HCT116 (cell line): ENCODE measurements around the gene TDRD12. TPM values are rescaled to one million over a fixed set of nuclear protein-coding genes. Genes with fewer than 3 reads are reported as not detected.

Source experiments
- ATAC-seq: fragments of 200-7000 bp; cut with Tn5 transposase; 2 replicates; pipeline ENCODE4 v1.9.1; 2020; ENCODE audit warnings: mild to moderate bottlenecking, moderate library complexity
- BruUV-seq: library from RNA; stranded (reverse); fragments of 400-500 nt; replicated peaks from 2 replicates; lab custom pipeline; 2021; lab: Mats Ljungman, UMichigan
- CTCF ChIA-PET: fragments of 300-600 bp; sonication (Branson Sonifier 250); formaldehyde crosslinking; loops from one replicate; lab custom pipeline; 2021; ENCODE audit warnings: antibody characterized with exemption; lab: Charles Lee
- POLR2A ChIA-PET: fragments of 300-600, 350-600 bp; sonication (Branson Sonifier 250); formaldehyde crosslinking; loops from one replicate; lab custom pipeline; 2021; ENCODE audit warnings: antibody characterized with exemption; lab: Charles Lee
- RAD21 ChIA-PET, 2 experiments: fragments of 300-600 bp; sonication (Branson Sonifier 250); formaldehyde crosslinking; loops; one replicate each; lab custom pipeline; 2023; ENCODE audit warnings: low total read pairs in 2 of 2; ENCODE audit not compliant: uncharacterized antibody in 2 of 2, unreplicated experiment in 2 of 2, low non-redundant PET in 1 of 2; lab: Charles Lee
- DNase-seq: peaks from one replicate; pipeline ENCODE4 v3.0.0-alpha.2; 2010; ENCODE audit warnings: low read depth, low spot score
- H2AFZ ChIP-seq: fragments of 200-600 bp; shearing (Covaris generic), sonication (generic); 2 replicates; pipeline ENCODE4 v1.6.1; 2017; ENCODE audit warnings: low read depth, mixed run types, mixed read lengths, antibody characterized with exemption, low read length; ENCODE audit not compliant: poor library complexity, severe bottlenecking
- H3K27ac ChIP-seq: 2 replicates; pipeline ENCODE4 v1.5.1; 2012; ENCODE audit warnings: low read depth, low read length
- H3K27me3 ChIP-seq: fragments of 200-600 bp; sonication (generic); 2 replicates; pipeline ENCODE4 v1.6.1; 2016; ENCODE audit warnings: mixed run types, low read length, mixed read lengths; ENCODE audit not compliant: insufficient read depth
- H3K36me3 ChIP-seq, 2 experiments: fragments of 200-500 bp in 1 of 2; fragments of 200-600 bp in 1 of 2; sonication (Bioruptor generic) in 1 of 2; sonication (generic) in 1 of 2; 2 replicates each; pipeline versions ENCODE4 v1.5.1 to v1.6.1; 2014 to 2016; ENCODE audit warnings: low read length in 2 of 2, inconsistent platforms in 1 of 2, mixed read lengths in 1 of 2, mixed run types in 1 of 2; ENCODE audit not compliant: insufficient read depth in 2 of 2, control insufficient read depth in 1 of 2
- H3K4me1 ChIP-seq, 2 experiments: fragments of 200-600 bp in 1 of 2; sonication (generic) in 1 of 2; 2 replicates each; pipeline versions ENCODE4 v1.5.1 to v1.6.1; 2012 to 2017; ENCODE audit warnings: low read length in 2 of 2, inconsistent platforms in 1 of 2, mild to moderate bottlenecking in 1 of 2, mixed read lengths in 1 of 2, mixed run types in 1 of 2, moderate library complexity in 1 of 2; ENCODE audit not compliant: insufficient read depth in 2 of 2, control insufficient read depth in 1 of 2
- H3K4me2 ChIP-seq: fragments of 200-600 bp; sonication (generic); 2 replicates; pipeline ENCODE4 v1.6.1; 2017; ENCODE audit warnings: mixed run types, low read length, mixed read lengths
- H3K4me3 ChIP-seq, 2 experiments: fragments of 200-600 bp in 1 of 2; sonication (generic) in 1 of 2; replicated peaks in 1 of 2; 2 replicates each; pipeline ENCODE4 v1.5.1; 2011 to 2016; ENCODE audit warnings: low read length in 2 of 2, control low read depth in 1 of 2, low read depth in 1 of 2, mild to moderate bottlenecking in 1 of 2, mixed read lengths in 1 of 2, mixed run types in 1 of 2
- H3K79me2 ChIP-seq: fragments of 200-600 bp; sonication (generic); 2 replicates; pipeline ENCODE4 v1.6.1; 2017; ENCODE audit warnings: mild to moderate bottlenecking, mixed run types, low read length, moderate library complexity, mixed read lengths; ENCODE audit not compliant: insufficient read depth
- H3K9ac ChIP-seq: fragments of 200-600 bp; sonication (generic); 2 replicates; pipeline ENCODE4 v1.6.1; 2016; ENCODE audit warnings: low read length, mixed read lengths
- H3K9me2 ChIP-seq: fragments of 200-600 bp; sonication (generic), shearing (Covaris generic); 2 replicates; pipeline ENCODE4 v1.6.1; 2017; ENCODE audit warnings: mixed run types, mild to moderate bottlenecking, moderate library complexity; ENCODE audit not compliant: insufficient read depth
- H3K9me3 ChIP-seq, 2 experiments: fragments of 200-500 bp in 1 of 2; fragments of 200-600 bp in 1 of 2; sonication (Bioruptor generic) in 1 of 2; sonication (generic) in 1 of 2; 2 replicates each; pipeline ENCODE4 v1.6.1; 2014 to 2017; ENCODE audit warnings: low read length in 2 of 2, mixed read lengths in 2 of 2, inconsistent platforms in 1 of 2, low read depth in 1 of 2, mild to moderate bottlenecking in 1 of 2, mixed run types in 1 of 2, moderate library complexity in 1 of 2; ENCODE audit not compliant: control insufficient read depth in 1 of 2, insufficient read depth in 1 of 2
- H4K20me1 ChIP-seq: fragments of 200-600 bp; sonication (generic), shearing (Covaris generic); 2 replicates; pipeline ENCODE4 v1.6.1; 2017; ENCODE audit warnings: mixed run types, mild to moderate bottlenecking, moderate library complexity; ENCODE audit not compliant: insufficient read depth
- CBX3 ChIP-seq: IDR thresholded peaks from 2 replicates; pipeline ENCODE4 v1.6.1; 2012; ENCODE audit warnings: low read depth
- CEBPB ChIP-seq: IDR thresholded peaks from 2 replicates; pipeline ENCODE4 v1.6.1; 2012; ENCODE audit warnings: low read depth
- EGR1 ChIP-seq: IDR thresholded peaks from 2 replicates; pipeline ENCODE4 v1.6.1; 2012; ENCODE audit warnings: low read depth
- ELF1 ChIP-seq: IDR thresholded peaks from 2 replicates; pipeline ENCODE4 v1.6.1; 2012; ENCODE audit warnings: low read depth, borderline replicate concordance
- EZH2 ChIP-seq: fragments of 200-600 bp; sonication (generic); IDR thresholded peaks from 2 replicates; pipeline ENCODE4 v1.6.1; 2017; ENCODE audit warnings: antibody characterized with exemption, mixed run types
- FOSL1 ChIP-seq: IDR thresholded peaks from 2 replicates; pipeline ENCODE4 v1.6.1; 2012; ENCODE audit warnings: low read depth
- JUND ChIP-seq: IDR thresholded peaks from 2 replicates; pipeline ENCODE4 v1.6.1; 2012
- POLR2A ChIP-seq: IDR thresholded peaks from 2 replicates; pipeline ENCODE4 v1.7.0; 2011; ENCODE audit warnings: borderline replicate concordance; ENCODE audit not compliant: insufficient read depth, insufficient read length; ENCODE audit errors: extremely low read depth
- TCF7L2 ChIP-seq: IDR thresholded peaks from 2 replicates; pipeline ENCODE4 v1.7.0; 2011; ENCODE audit warnings: borderline replicate concordance, inconsistent platforms; ENCODE audit not compliant: insufficient read depth, insufficient read length; ENCODE audit errors: extremely low read depth
- YY1 ChIP-seq: IDR thresholded peaks from 2 replicates; pipeline ENCODE4 v1.6.1; 2011; ENCODE audit warnings: low read length, low read depth, moderate library complexity, mild to moderate bottlenecking; ENCODE audit not compliant: insufficient replicate concordance; ENCODE audit errors: extremely low read depth
- ZFX ChIP-seq: fragments of 450-650 bp; IDR thresholded peaks from 2 replicates; pipeline ENCODE4 v1.6.1; 2017
- intact Hi-C: fragments of 100-400 bp; cut with micrococcal nuclease; formaldehyde crosslinking; loops from 2 replicates; pipeline ENCODE4 v1.10.0; 2022
- total RNA-seq: library from RNA; stranded (reverse); gene quantifications from one replicate; pipeline ENCODE4 v1.2.1, GENCODE V29; 2021; ENCODE audit not compliant: unreplicated experiment
- TF ChIP-seq, protein P1 (sequence below): IDR thresholded peaks from 2 replicates; pipeline ENCODE4 v1.6.1; 2012; ENCODE audit warnings: low read depth
- TF ChIP-seq, protein P2 (sequence below): IDR thresholded peaks from 2 replicates; pipeline ENCODE4 v1.6.1; 2012
- TF ChIP-seq, protein P3 (sequence below): IDR thresholded peaks from 2 replicates; pipeline ENCODE4 v1.6.1; 2011; ENCODE audit warnings: mild to moderate bottlenecking, low read length, moderate library complexity; ENCODE audit not compliant: insufficient replicate concordance; ENCODE audit errors: extremely low read depth

Gene TDRD12
- total RNA-seq, 1 experiment from 2014 or later, result 0.30 TPM

DNA sequence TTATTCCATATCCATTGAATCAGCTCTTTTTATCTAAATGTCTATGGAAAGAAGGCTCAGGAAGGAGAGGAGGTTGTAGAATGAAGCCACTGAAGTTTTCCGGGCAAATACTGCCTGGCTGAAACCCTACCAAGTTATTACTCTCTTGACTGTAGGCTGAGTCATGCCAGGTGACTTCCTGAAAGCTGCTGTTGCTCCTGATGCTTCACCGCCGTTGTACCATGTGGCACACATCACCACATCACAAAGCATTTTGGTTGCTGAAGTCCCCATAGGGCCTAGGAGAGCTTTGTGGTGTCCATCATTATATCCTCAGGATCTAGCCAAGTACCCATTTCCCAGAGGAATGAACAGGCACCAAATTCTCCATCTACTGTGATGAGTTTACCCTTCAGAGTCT lies 11.1 kb upstream of the TDRD12 start:
- H3K9ac ChIP-seq, result no peak overlapping the region
- POLR2A ChIA-PET, result no interaction called here
- TF ChIP-seq ZFX, result no peak
- TF ChIP-seq FOSL1, result no peak
- no peak for TF ChIP-seq JUND
- no peak for TF ChIP-seq TCF7L2
- TF ChIP-seq, protein P1, sequence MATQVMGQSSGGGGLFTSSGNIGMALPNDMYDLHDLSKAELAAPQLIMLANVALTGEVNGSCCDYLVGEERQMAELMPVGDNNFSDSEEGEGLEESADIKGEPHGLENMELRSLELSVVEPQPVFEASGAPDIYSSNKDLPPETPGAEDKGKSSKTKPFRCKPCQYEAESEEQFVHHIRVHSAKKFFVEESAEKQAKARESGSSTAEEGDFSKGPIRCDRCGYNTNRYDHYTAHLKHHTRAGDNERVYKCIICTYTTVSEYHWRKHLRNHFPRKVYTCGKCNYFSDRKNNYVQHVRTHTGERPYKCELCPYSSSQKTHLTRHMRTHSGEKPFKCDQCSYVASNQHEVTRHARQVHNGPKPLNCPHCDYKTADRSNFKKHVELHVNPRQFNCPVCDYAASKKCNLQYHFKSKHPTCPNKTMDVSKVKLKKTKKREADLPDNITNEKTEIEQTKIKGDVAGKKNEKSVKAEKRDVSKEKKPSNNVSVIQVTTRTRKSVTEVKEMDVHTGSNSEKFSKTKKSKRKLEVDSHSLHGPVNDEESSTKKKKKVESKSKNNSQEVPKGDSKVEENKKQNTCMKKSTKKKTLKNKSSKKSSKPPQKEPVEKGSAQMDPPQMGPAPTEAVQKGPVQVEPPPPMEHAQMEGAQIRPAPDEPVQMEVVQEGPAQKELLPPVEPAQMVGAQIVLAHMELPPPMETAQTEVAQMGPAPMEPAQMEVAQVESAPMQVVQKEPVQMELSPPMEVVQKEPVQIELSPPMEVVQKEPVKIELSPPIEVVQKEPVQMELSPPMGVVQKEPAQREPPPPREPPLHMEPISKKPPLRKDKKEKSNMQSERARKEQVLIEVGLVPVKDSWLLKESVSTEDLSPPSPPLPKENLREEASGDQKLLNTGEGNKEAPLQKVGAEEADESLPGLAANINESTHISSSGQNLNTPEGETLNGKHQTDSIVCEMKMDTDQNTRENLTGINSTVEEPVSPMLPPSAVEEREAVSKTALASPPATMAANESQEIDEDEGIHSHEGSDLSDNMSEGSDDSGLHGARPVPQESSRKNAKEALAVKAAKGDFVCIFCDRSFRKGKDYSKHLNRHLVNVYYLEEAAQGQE, result no peak
- TF ChIP-seq, protein P2, sequence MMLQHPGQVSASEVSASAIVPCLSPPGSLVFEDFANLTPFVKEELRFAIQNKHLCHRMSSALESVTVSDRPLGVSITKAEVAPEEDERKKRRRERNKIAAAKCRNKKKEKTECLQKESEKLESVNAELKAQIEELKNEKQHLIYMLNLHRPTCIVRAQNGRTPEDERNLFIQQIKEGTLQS, result no peak
- TF ChIP-seq EGR1, result no peak
- no peak for TF ChIP-seq CEBPB
- TF ChIP-seq CBX3, result no peak
- TF ChIP-seq, protein P3, sequence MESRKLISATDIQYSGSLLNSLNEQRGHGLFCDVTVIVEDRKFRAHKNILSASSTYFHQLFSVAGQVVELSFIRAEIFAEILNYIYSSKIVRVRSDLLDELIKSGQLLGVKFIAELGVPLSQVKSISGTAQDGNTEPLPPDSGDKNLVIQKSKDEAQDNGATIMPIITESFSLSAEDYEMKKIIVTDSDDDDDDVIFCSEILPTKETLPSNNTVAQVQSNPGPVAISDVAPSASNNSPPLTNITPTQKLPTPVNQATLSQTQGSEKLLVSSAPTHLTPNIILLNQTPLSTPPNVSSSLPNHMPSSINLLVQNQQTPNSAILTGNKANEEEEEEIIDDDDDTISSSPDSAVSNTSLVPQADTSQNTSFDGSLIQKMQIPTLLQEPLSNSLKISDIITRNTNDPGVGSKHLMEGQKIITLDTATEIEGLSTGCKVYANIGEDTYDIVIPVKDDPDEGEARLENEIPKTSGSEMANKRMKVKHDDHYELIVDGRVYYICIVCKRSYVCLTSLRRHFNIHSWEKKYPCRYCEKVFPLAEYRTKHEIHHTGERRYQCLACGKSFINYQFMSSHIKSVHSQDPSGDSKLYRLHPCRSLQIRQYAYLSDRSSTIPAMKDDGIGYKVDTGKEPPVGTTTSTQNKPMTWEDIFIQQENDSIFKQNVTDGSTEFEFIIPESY, result no peak
- TF ChIP-seq YY1, result no peak
- TF ChIP-seq POLR2A, result no peak
- no peak for TF ChIP-seq EZH2
- no peak for TF ChIP-seq ELF1
- no peak overlapping the region for H2AFZ ChIP-seq
- no peak overlapping the region for H3K4me3 ChIP-seq
- no peak overlapping the region for H3K4me2 ChIP-seq
- no peaks in the 10 kb centered on the region for H3K4me1 ChIP-seq
- CTCF ChIA-PET, result no interaction called here
- no peak for DNase-seq
- intact Hi-C loops, result no loop called here
- H3K9me3 ChIP-seq, result peaks cover 2 to 8% of the 10 kb centered on the region in 2 experiments; a peak in 3 of 4 replicates
- H3K79me2 ChIP-seq, result peaks cover 50% of the 10 kb centered on the region
- H3K36me3 ChIP-seq, result peaks cover 19 to 46% of the 10 kb centered on the region in 2 experiments
- no peak for ATAC-seq
- H3K27ac ChIP-seq, result no peak overlapping the region
- H3K9me2 ChIP-seq, result no peaks in the 10 kb centered on the region
- no peaks in the 10 kb centered on the region for H3K27me3 ChIP-seq
- BruUV-seq, result no TSS peak
- H4K20me1 ChIP-seq, result no peaks in the 10 kb centered on the region
- RAD21 ChIA-PET, result no interaction called here
